ENCODE data around the gene DDX50. TPM values are rescaled to one million over a fixed set of nuclear protein-coding genes. Genes with fewer than 3 reads are reported as not detected.

DDX50 gene
- total RNA-seq, 4 donors from 2014 or later, result 35.2 to 43.5 (median 42.4) TPM

DNA sequence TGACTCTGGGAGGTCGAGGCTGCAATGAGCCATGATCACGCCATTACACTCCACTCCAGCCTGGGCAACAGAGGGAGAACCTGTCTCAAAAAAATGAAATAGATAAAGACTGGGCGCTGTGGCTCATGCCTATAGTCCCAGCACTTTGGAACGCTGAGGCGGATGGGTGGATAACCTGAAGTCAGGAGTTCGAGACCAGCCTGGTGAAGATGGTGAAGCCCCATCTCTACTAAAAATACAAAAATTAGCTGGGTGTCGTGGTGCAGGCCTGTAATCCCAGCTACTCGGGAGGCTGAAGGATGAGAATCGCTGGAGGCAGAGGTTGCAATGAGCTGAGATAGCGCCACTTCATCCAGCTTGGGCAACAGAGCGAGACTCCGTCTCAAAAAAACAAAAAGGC lies 53.8 kb downstream of the DDX50 start:
- TF ChIP-seq, protein P1, sequence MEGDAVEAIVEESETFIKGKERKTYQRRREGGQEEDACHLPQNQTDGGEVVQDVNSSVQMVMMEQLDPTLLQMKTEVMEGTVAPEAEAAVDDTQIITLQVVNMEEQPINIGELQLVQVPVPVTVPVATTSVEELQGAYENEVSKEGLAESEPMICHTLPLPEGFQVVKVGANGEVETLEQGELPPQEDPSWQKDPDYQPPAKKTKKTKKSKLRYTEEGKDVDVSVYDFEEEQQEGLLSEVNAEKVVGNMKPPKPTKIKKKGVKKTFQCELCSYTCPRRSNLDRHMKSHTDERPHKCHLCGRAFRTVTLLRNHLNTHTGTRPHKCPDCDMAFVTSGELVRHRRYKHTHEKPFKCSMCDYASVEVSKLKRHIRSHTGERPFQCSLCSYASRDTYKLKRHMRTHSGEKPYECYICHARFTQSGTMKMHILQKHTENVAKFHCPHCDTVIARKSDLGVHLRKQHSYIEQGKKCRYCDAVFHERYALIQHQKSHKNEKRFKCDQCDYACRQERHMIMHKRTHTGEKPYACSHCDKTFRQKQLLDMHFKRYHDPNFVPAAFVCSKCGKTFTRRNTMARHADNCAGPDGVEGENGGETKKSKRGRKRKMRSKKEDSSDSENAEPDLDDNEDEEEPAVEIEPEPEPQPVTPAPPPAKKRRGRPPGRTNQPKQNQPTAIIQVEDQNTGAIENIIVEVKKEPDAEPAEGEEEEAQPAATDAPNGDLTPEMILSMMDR (IDR thresholded peaks at IDR 0.05; ENCODE audit: low read depth), result no peak

DNA sequence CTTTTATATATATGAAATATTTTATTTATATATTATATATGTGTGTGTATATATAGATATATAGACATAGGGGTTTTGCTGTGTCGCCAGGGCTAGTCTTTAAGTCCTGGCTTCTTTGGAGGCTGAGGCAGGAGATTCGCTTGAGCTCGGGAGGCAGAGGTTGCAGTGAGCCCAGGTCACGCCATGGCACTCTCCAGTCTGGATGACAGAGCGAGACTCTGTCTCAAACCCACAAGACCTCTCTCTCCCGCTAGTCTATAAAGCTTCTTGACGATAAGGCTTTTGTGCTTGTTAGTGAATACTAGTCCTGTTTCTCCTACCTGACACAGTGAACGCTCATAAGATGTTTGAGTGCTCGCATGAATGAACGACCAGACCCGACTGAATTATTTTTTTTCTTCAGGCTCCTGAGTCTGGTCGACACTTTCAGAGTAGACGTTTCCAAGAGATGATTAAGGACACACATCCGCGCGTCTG lies 54.3 kb downstream of the DDX50 start:
- TF ChIP-seq, protein P1 (IDR thresholded peaks at IDR 0.05; ENCODE audit: low read depth), result no peak

DNA sequence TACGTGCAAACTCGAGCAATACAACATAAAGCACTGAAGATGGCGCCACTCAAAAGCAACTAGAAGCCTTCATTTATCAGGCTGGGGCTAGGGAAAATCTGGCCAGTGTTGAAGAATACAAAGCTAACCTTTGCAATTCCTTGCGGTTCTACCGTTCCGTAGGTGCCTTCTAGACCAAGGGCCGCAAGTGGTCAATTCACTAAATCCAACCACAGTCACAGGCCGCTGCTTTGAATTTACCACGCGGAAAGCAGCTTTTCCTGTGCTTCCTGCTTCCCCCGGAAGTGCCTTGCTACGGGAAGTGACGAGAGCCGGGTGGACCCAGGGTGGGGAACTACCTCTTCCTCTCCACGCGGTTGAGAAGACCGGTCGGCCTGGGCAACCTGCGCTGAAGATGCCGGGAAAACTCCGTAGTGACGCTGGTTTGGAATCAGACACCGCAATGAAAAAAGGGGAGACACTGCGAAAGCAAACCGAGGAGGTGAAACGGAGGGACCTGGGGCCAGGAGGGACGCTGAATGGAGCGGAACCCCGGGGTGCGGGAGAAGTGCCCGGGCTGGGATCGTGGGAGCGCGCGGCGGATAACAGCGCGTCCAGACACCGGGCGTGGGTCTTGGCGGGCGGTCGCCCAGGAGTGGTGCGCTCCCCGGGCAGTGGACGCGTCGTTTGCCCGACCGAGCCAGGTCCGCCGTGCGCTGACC lies 54.9 kb downstream of the DDX50 start, which contains the start of gene DDX21:
Gene DDX21, plus strand, starts transcription at position 339 of the 701 bp plus-strand sequence. Its CDS starts 56 bp downstream, at position 395.
- TF ChIP-seq, protein P1 (IDR thresholded peaks at IDR 0.05; ENCODE audit: low read depth), result no peak

GRCh38 chr10:68957284-68957615 lies 56.1 kb downstream of the DDX50 start:
- TF ChIP-seq, protein P1 (IDR thresholded peaks at IDR 0.05; ENCODE audit: low read depth), result no peak

- TF ChIP-seq, protein P1 (IDR thresholded peaks at IDR 0.05; ENCODE audit: low read depth), result no peak
Measured at GRCh38 chr10:68957654-68958053, 56.5 kb downstream of the DDX50 start.

GRCh38 chr10:68959695-68960527 lies 58.8 kb downstream of the DDX50 start:
- TF ChIP-seq, protein P1 (IDR thresholded peaks at IDR 0.05; ENCODE audit: low read depth), result no peak

DNA sequence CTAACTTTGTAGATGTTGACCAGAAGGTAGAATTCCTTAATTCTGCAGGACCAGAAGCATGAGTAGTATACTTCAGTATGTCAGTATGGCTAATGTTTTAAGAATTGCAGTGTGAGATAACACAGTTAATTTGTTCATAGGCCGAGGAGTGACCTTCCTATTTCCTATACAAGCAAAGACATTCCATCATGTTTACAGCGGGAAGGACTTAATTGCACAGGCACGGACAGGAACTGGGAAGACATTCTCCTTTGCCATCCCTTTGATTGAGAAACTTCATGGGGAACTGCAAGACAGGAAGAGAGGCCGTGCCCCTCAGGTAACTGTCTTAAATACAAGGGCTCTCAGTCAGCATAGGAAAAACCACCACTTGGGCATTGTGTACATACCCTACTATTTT lies 62.0 kb downstream of the DDX50 start:
- TF ChIP-seq, protein P1 (IDR thresholded peaks at IDR 0.05; ENCODE audit: low read depth), result no peak
